ENCODE data around the gene TRPC4AP.

Gene TRPC4AP

GRCh38 chr20:35106827-35107380 is 14.3 kb upstream of the TRPC4AP start:
- no peak for TF ChIP-seq CTCF (conservative IDR thresholded peaks at IDR 0.05; ENCODE audit: control insufficient read depth, insufficient read depth, low read depth, low read length)
- DNase-seq (ENCODE audit: low read depth) = no peak
- H3K4me3 ChIP-seq (ENCODE audit: control insufficient read depth, low read depth, low read length) = no peak overlapping the region

- no peak for DNase-seq (ENCODE audit: low read depth)
- H3K4me3 ChIP-seq (ENCODE audit: control insufficient read depth, low read depth, low read length) = no peak overlapping the region
- no peak for TF ChIP-seq CTCF (conservative IDR thresholded peaks at IDR 0.05; ENCODE audit: control insufficient read depth, insufficient read depth, low read depth, low read length)
Measured at GRCh38 chr20:35104685-35105295, 12.2 kb upstream of the TRPC4AP start.

GRCh38 chr20:35101620-35102019 is 9.0 kb upstream of the TRPC4AP start:
- no peak for DNase-seq (ENCODE audit: low read depth)
- TF ChIP-seq CTCF (conservative IDR thresholded peaks at IDR 0.05; ENCODE audit: control insufficient read depth, insufficient read depth, low read depth, low read length) = no peak
- no peak overlapping the region for H3K4me3 ChIP-seq (ENCODE audit: control insufficient read depth, low read depth, low read length)

GRCh38 chr20:35093267-35093884 is 769 bp upstream of the TRPC4AP start:
- TF ChIP-seq CTCF (conservative IDR thresholded peaks at IDR 0.05; ENCODE audit: control insufficient read depth, insufficient read depth, low read depth, low read length) = no peak
- DNase-seq (ENCODE audit: low read depth) = peak; percentile 80
- H3K4me3 ChIP-seq (ENCODE audit: control insufficient read depth, low read depth, low read length) = no peak overlapping the region

- no peak for TF ChIP-seq CTCF (conservative IDR thresholded peaks at IDR 0.05; ENCODE audit: control insufficient read depth, insufficient read depth, low read depth, low read length)
- DNase-seq (ENCODE audit: low read depth) = peak; percentile 41
- H3K4me3 ChIP-seq (ENCODE audit: control insufficient read depth, low read depth, low read length) = peak overlapping the region; percentile 96
Measured at GRCh38 chr20:35091816-35092523, 637 bp downstream of the TRPC4AP start.

- TF ChIP-seq CTCF (conservative IDR thresholded peaks at IDR 0.05; ENCODE audit: control insufficient read depth, insufficient read depth, low read depth, low read length) = no peak
- H3K4me3 ChIP-seq (ENCODE audit: control insufficient read depth, low read depth, low read length) = no peak overlapping the region
Measured at GRCh38 chr20:35088231-35089145, 4.1 kb downstream of the TRPC4AP start.

More at GRCh38 chr20:35088231-35089145, 4.1 kb downstream of the TRPC4AP start:
- DNase-seq (ENCODE audit: low read depth) = no peak
